ENCODE data around the gene LMAN1L.

LMAN1L gene

DNA sequence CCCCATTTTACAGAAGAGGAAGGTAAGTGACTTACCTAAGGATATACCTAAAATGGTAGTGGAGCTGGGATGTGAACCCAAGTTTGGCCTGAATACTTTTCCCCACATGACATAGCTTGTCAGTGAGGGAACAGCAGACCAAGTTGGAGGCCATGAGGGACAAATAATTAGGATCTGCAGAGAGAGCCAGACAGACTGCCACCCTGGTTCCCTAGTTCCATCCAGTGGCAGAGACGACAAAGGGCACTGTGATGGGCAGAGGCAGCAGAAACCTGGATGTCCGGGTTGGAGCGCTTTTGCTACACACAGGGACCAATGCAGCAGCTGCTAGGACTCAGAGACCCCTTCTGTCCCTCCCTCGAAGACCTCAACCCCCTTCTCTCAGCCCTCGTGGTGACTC is 15.0 kb downstream of the LMAN1L start:
- no peak overlapping the region for H3K27ac ChIP-seq (ENCODE audit: low read length)
- no peak overlapping the region for H3K9ac ChIP-seq (ENCODE audit: low read length)
- peaks cover 48% of the 10 kb centered on the region for H3K27me3 ChIP-seq (ENCODE audit: control insufficient read depth, insufficient read depth, low read length)
- no peaks in the 10 kb centered on the region for H3K9me3 ChIP-seq (ENCODE audit: control insufficient read depth, low read depth, low read length)
- H3K4me3 ChIP-seq (ENCODE audit: low read length) = no peak overlapping the region
- no peaks in the 10 kb centered on the region for H3K36me3 ChIP-seq (ENCODE audit: control insufficient read depth, low read depth, low read length)
- H3K4me1 ChIP-seq (ENCODE audit: control insufficient read depth, low read depth, low read length) = no peaks in the 10 kb centered on the region

DNA sequence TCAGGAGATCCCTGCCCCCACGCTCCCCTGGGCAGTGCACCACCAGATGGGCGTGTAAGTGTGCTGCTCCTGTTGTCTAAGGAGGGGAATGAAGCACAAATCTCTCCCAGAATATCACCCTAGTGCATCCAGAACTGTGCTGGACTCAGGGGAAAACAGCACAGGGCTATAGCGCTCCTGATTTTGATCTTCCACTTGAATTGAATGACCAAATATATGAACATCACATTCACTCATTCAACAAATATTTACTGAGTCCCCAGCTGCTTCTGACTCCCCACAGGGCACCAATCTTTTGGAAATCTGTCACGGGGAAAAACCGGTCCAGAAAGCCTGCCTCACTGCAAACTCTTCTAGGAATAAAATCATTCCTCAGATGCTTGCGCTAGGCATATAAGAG is 16.2 kb downstream of the LMAN1L start:
- no peaks in the 10 kb centered on the region for H3K9me3 ChIP-seq (ENCODE audit: control insufficient read depth, low read depth, low read length)
- H3K4me1 ChIP-seq (ENCODE audit: control insufficient read depth, low read depth, low read length) = no peaks in the 10 kb centered on the region
- H3K27ac ChIP-seq (ENCODE audit: low read length) = no peak overlapping the region
- no peak overlapping the region for H3K4me3 ChIP-seq (ENCODE audit: low read length)
- H3K9ac ChIP-seq (ENCODE audit: low read length) = no peak overlapping the region
- peaks cover 48% of the 10 kb centered on the region for H3K27me3 ChIP-seq (ENCODE audit: control insufficient read depth, insufficient read depth, low read length)
- no peaks in the 10 kb centered on the region for H3K36me3 ChIP-seq (ENCODE audit: control insufficient read depth, low read depth, low read length)

- peaks cover 45% of the 10 kb centered on the region for H3K27me3 ChIP-seq (ENCODE audit: control insufficient read depth, insufficient read depth, low read length)
- H3K27ac ChIP-seq (ENCODE audit: low read length) = no peak overlapping the region
- H3K9ac ChIP-seq (ENCODE audit: low read length) = no peak overlapping the region
- no peaks in the 10 kb centered on the region for H3K4me1 ChIP-seq (ENCODE audit: control insufficient read depth, low read depth, low read length)
- no peaks in the 10 kb centered on the region for H3K9me3 ChIP-seq (ENCODE audit: control insufficient read depth, low read depth, low read length)
- H3K36me3 ChIP-seq (ENCODE audit: control insufficient read depth, low read depth, low read length) = no peaks in the 10 kb centered on the region
- no peak overlapping the region for H3K4me3 ChIP-seq (ENCODE audit: low read length)
Measured at GRCh38 chr15:74829486-74829885, 16.9 kb downstream of the LMAN1L start.

DNA sequence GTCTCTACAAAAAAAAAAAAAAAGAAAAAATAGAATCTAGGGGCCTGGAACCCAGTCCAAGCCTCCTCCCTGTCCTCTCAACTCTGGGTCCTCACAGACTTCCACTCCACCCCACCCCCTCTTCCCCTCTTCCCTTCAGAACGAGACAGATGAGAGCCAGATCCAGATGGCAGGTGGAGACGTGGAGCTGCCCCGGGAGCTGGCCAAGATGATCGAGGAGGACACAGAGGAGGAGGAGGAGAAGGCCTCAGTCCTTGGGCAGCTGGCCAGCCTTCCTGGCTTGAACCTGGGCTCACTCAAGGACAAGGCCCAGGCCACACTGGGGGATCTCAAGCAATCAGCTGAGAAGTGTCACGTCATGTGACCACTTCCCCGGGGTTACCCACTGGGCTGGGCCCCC is 17.4 kb downstream of the LMAN1L start:
- no peaks in the 10 kb centered on the region for H3K9me3 ChIP-seq (ENCODE audit: control insufficient read depth, low read depth, low read length)
- H3K4me1 ChIP-seq (ENCODE audit: control insufficient read depth, low read depth, low read length) = no peaks in the 10 kb centered on the region
- peaks cover 40% of the 10 kb centered on the region for H3K27me3 ChIP-seq (ENCODE audit: control insufficient read depth, insufficient read depth, low read length)
- H3K4me3 ChIP-seq (ENCODE audit: low read length) = no peak overlapping the region
- no peak overlapping the region for H3K9ac ChIP-seq (ENCODE audit: low read length)
- no peak overlapping the region for H3K27ac ChIP-seq (ENCODE audit: low read length)
- no peaks in the 10 kb centered on the region for H3K36me3 ChIP-seq (ENCODE audit: control insufficient read depth, low read depth, low read length)

GRCh38 chr15:74830868-74831267 is 18.2 kb downstream of the LMAN1L start:
- Histone ChIP-seq H3K27ac (ENCODE audit: low read length) (no peak overlapping the region), H3K27me3 (ENCODE audit: control insufficient read depth, insufficient read depth, low read length) (peaks cover 31% of the 10 kb centered on the region), H3K4me1 (ENCODE audit: control insufficient read depth, low read depth, low read length) (no peaks in the 10 kb centered on the region), H3K4me3 (ENCODE audit: low read length) (no peak overlapping the region), H3K9me3 (ENCODE audit: control insufficient read depth, low read depth, low read length) (no peaks in the 10 kb centered on the region), H3K9ac (ENCODE audit: low read length) (no peak overlapping the region), H3K36me3 (ENCODE audit: control insufficient read depth, low read depth, low read length) (no peaks in the 10 kb centered on the region)

- Histone ChIP-seq H3K4me3 (ENCODE audit: low read length) (no peak overlapping the region), H3K9ac (ENCODE audit: low read length) (no peak overlapping the region), H3K36me3 (ENCODE audit: control insufficient read depth, low read depth, low read length) (no peaks in the 10 kb centered on the region), H3K4me1 (ENCODE audit: control insufficient read depth, low read depth, low read length) (no peaks in the 10 kb centered on the region), H3K27me3 (ENCODE audit: control insufficient read depth, insufficient read depth, low read length) (peaks cover 22% of the 10 kb centered on the region), H3K27ac (ENCODE audit: low read length) (no peak overlapping the region), H3K9me3 (ENCODE audit: control insufficient read depth, low read depth, low read length) (no peaks in the 10 kb centered on the region)
Measured at GRCh38 chr15:74831813-74832495, 19.3 kb downstream of the LMAN1L start.

DNA sequence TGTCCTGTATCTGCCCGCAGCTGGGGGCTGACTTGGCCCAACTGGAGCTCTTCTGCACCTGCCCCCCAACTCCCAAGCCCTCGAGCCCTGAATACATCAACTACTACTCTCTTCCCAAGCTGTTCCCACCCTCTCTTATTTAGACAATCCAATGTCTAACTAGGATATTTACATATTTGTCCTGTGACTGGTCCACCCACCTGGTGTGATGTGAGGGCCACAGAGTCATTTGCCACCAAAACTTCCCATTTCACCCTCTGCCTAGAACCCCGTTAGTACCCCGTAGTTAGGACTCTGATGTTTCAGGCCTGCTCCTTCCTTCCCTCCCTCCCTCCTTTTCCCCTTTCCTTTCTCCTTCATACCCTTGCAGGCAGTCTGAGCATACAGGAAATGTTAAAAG is 20.2 kb downstream of the LMAN1L start:
- Histone ChIP-seq H3K9me3 (ENCODE audit: control insufficient read depth, low read depth, low read length) (no peaks in the 10 kb centered on the region), H3K4me3 (ENCODE audit: low read length) (no peak overlapping the region), H3K9ac (ENCODE audit: low read length) (no peak overlapping the region), H3K27me3 (ENCODE audit: control insufficient read depth, insufficient read depth, low read length) (peaks cover 14% of the 10 kb centered on the region), H3K27ac (ENCODE audit: low read length) (no peak overlapping the region), H3K36me3 (ENCODE audit: control insufficient read depth, low read depth, low read length) (no peaks in the 10 kb centered on the region), H3K4me1 (ENCODE audit: control insufficient read depth, low read depth, low read length) (no peaks in the 10 kb centered on the region)

DNA sequence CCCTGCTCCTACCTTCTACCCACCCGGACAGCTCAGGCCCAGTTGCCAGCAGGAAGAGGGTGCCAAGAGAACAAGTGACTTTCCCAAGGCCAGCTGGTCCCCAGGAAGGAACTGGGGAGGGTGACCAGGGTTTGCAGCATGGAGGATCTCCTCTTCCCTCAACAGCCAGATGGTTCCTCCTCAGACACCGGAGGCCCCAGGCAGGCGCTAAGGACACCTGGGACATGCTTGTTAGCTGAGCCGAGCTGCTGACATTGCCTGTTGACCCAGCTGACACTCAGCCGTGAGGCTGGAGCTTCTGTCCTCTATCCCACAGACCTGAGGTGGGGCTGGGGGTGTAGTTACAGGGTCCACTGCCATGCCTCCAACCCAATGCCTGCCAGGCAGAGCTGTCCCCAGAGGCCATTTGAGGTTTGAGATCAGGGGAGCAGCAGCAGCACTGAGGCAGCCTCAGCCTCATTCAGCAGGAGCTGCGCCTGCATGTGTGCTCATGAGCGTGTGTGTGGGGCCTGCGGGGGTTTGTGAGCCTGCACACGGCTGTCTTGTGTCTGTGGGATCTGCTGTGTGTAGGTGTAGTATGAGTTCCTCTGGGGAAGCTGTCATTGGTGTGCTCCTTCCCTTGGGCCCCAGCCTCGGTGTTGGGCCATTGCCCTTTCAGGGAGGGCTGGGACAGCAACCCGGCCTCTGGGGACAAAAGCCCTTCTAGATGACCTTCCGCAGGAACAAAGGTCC is 20.9 kb downstream of the LMAN1L start:
- Histone ChIP-seq H3K9ac (ENCODE audit: low read length) (no peak overlapping the region), H3K4me3 (ENCODE audit: low read length) (no peak overlapping the region)

GRCh38 chr15:74835312-74835823 is 22.7 kb downstream of the LMAN1L start:
- no peak overlapping the region for H3K4me3 ChIP-seq (ENCODE audit: low read length)
- H3K9ac ChIP-seq (ENCODE audit: low read length) = no peak overlapping the region
- no peak overlapping the region for H3K27ac ChIP-seq (ENCODE audit: low read length)
- no peaks in the 10 kb centered on the region for H3K9me3 ChIP-seq (ENCODE audit: control insufficient read depth, low read depth, low read length)
- H3K4me1 ChIP-seq (ENCODE audit: control insufficient read depth, low read depth, low read length) = no peaks in the 10 kb centered on the region
- no peaks in the 10 kb centered on the region for H3K27me3 ChIP-seq (ENCODE audit: control insufficient read depth, insufficient read depth, low read length)
- peaks cover 3% of the 10 kb centered on the region for H3K36me3 ChIP-seq (ENCODE audit: control insufficient read depth, low read depth, low read length)

More for the DNA sequence above, 20.9 kb downstream of the LMAN1L start:
- H3K27ac ChIP-seq (ENCODE audit: low read length) = no peak overlapping the region
- H3K36me3 ChIP-seq (ENCODE audit: control insufficient read depth, low read depth, low read length) = peaks cover 2% of the 10 kb centered on the region
- H3K4me1 ChIP-seq (ENCODE audit: control insufficient read depth, low read depth, low read length) = no peaks in the 10 kb centered on the region
- H3K27me3 ChIP-seq (ENCODE audit: control insufficient read depth, insufficient read depth, low read length) = peaks cover 6% of the 10 kb centered on the region
- no peaks in the 10 kb centered on the region for H3K9me3 ChIP-seq (ENCODE audit: control insufficient read depth, low read depth, low read length)

DNA sequence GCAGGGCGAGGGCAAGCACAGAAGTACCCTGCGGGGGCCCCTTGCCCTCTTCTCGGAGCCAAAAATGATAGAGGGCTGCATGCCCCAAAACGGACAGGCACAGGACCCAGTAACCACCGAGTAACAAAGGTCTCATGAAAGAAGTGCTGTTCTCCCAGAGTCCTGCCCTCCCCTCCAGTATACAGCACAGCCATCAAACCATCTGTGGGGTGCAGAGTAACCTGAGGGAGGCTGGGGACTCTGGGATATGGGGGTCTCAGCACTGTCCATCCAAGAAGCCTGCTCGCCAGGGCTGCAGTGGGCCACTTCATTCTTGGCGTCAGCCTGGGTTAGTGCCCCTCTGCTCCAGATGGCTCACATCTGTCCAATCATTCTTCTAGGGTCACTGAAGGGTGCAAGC is 24.2 kb downstream of the LMAN1L start:
- no peak overlapping the region for H3K4me3 ChIP-seq (ENCODE audit: low read length)
- H3K27me3 ChIP-seq (ENCODE audit: control insufficient read depth, insufficient read depth, low read length) = no peaks in the 10 kb centered on the region
- H3K36me3 ChIP-seq (ENCODE audit: control insufficient read depth, low read depth, low read length) = peaks cover 3% of the 10 kb centered on the region
- H3K4me1 ChIP-seq (ENCODE audit: control insufficient read depth, low read depth, low read length) = peaks cover 3% of the 10 kb centered on the region
- no peak overlapping the region for H3K27ac ChIP-seq (ENCODE audit: low read length)
- no peak overlapping the region for H3K9ac ChIP-seq (ENCODE audit: low read length)
- H3K9me3 ChIP-seq (ENCODE audit: control insufficient read depth, low read depth, low read length) = no peaks in the 10 kb centered on the region

GRCh38 chr15:74837482-74838136 is 25.0 kb downstream of the LMAN1L start:
- Histone ChIP-seq H3K27ac (ENCODE audit: low read length) (no peak overlapping the region), H3K36me3 (ENCODE audit: control insufficient read depth, low read depth, low read length) (peaks cover 3% of the 10 kb centered on the region), H3K4me3 (ENCODE audit: low read length) (no peak overlapping the region), H3K9ac (ENCODE audit: low read length) (no peak overlapping the region), H3K4me1 (ENCODE audit: control insufficient read depth, low read depth, low read length) (peaks cover 7% of the 10 kb centered on the region), H3K27me3 (ENCODE audit: control insufficient read depth, insufficient read depth, low read length) (no peaks in the 10 kb centered on the region), H3K9me3 (ENCODE audit: control insufficient read depth, low read depth, low read length) (no peaks in the 10 kb centered on the region)
